ENCODE data around the gene SUCLG2. TPM values are rescaled to one million over a fixed set of nuclear protein-coding genes. Genes with fewer than 3 reads are reported as not detected.
A peak's percentile ranks its signal among the peaks of the same experiment; 100 is the strongest.

The SUCLG2 gene
- polyA plus RNA-seq, 1 donor (not counting 4 experiments of a cell fraction or from before 2014, with no cell fraction given) = 26.7 TPM

DNA sequence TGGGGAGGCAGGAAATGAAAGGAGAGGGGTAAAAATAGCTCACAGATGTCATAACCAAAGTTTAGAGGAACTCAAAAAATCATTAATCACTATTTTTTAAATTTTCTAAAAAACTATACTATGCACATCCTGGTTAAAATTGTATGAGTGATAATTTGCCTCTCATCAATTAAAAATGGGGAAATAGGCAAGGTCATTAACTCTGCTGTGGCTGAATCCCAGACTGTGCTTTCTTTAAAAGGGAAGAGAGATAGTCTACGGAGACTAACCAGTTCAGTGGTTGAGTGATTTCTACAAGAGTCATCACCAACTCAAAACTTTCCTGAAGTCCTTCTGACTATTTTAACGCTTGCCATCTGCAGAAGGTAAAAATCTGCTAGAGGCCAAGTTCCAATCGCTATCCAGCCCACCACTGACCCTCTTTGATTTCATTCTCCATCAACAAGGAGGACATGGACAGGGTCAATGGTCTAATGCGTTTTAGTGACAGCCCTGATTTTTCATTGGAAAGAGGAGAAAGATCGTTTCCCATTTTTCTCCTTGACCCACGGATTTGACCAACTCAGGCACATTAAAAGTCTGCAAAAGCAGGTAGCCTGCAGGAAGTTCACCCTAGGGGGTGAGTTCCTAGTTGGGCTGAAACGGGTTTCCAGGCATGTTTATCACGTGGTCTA is 850 bp downstream of the SUCLG2 start:
- peak overlapping the region; percentile 17 for H2AFZ ChIP-seq (ENCODE audit: control insufficient read depth, low read length)
- H3K4me2 ChIP-seq (ENCODE audit: control insufficient read depth, extremely low read depth, insufficient read depth, low read depth, low read length) = peak overlapping the region; percentile 86
- H3K4me3 ChIP-seq (ENCODE audit: control insufficient read depth in 2 of 3, extremely low read depth in 1 of 3, insufficient read depth in 2 of 3, low read depth in 1 of 3, low read length in 3 of 3) = peak overlapping the region; percentile 67 to 90 (median 89)
- no peaks in the 10 kb centered on the region for H3K9me3 ChIP-seq (ENCODE audit: control insufficient read depth, low read depth, low read length)
- H3K9me1 ChIP-seq (ENCODE audit: control insufficient read depth, extremely low read depth, insufficient read depth, low read length) = no peaks in the 10 kb centered on the region
- dilution Hi-C loops (cut with MboI; ENCODE audit: extremely low pct_ligation_motif_present, low sequenced_read_pairs) = no loop called here
- peaks cover 29% of the 10 kb centered on the region for H3K79me2 ChIP-seq (ENCODE audit: control insufficient read depth, insufficient read depth, low read length)
- H3K27ac ChIP-seq (ENCODE audit: control insufficient read depth, insufficient read depth, low read length) = peak overlapping the region; percentile 90
- FAIRE-seq (peak; percentile 39), DNase-seq (ENCODE audit: low read depth, low spot score) (no peak)
- no peaks in the 10 kb centered on the region for H3K36me3 ChIP-seq (ENCODE audit: control insufficient read depth in 2 of 2, extremely low read depth in 1 of 2, insufficient read depth in 2 of 2, low read length in 2 of 2)
- H3K9ac ChIP-seq (ENCODE audit: control insufficient read depth, extremely low read depth, insufficient read depth, low read length) = peak overlapping the region; percentile 92
- H3K4me1 ChIP-seq (ENCODE audit: control insufficient read depth, extremely low read depth, insufficient read depth, low read length) = peaks cover 11% of the 10 kb centered on the region
- H4K20me1 ChIP-seq (ENCODE audit: control insufficient read depth, extremely low read depth, insufficient read depth, low read length) = no peaks in the 10 kb centered on the region
- no peaks in the 10 kb centered on the region for H3K27me3 ChIP-seq (ENCODE audit: control insufficient read depth, extremely low read depth, insufficient read depth, low read length)
- TF ChIP-seq, protein P1, sequence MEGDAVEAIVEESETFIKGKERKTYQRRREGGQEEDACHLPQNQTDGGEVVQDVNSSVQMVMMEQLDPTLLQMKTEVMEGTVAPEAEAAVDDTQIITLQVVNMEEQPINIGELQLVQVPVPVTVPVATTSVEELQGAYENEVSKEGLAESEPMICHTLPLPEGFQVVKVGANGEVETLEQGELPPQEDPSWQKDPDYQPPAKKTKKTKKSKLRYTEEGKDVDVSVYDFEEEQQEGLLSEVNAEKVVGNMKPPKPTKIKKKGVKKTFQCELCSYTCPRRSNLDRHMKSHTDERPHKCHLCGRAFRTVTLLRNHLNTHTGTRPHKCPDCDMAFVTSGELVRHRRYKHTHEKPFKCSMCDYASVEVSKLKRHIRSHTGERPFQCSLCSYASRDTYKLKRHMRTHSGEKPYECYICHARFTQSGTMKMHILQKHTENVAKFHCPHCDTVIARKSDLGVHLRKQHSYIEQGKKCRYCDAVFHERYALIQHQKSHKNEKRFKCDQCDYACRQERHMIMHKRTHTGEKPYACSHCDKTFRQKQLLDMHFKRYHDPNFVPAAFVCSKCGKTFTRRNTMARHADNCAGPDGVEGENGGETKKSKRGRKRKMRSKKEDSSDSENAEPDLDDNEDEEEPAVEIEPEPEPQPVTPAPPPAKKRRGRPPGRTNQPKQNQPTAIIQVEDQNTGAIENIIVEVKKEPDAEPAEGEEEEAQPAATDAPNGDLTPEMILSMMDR (optimal IDR thresholded peaks at IDR 0.05 in 1 of 3, IDR thresholded peaks at IDR 0.05 in 1 of 3, conservative IDR thresholded peaks at IDR 0.05 in 1 of 3; ENCODE audit: extremely low read depth in 1 of 3, insufficient read depth in 2 of 3, low read length in 3 of 3) = no peak
- TF ChIP-seq EZH2 (IDR thresholded peaks at IDR 0.05; ENCODE audit: low read length) = no peak

DNA sequence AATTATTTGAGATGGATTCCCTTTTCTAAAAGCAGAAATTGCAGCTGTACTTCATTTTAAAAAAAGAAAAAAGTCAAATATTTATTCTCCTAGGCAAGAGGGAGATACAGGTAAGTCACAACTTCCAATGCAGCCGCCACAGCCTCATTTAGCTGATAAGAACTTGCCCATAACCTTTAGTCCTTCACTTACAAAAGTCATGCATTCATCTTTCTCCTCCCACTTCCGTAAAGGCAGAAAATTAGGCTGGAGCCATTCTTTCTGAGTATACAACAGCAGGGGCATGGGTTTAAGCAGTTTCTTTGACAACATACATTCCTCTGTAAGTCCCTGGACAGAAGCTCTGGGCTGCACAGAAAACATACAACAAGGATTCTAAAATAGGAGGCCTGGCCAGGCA is 4.3 kb downstream of the SUCLG2 start:
- no peak for DNase-seq (ENCODE audit: low read depth, low spot score)
- no peaks in the 10 kb centered on the region for H3K27me3 ChIP-seq (ENCODE audit: control insufficient read depth, extremely low read depth, insufficient read depth, low read length)
- no peak overlapping the region for H3K9ac ChIP-seq (ENCODE audit: control insufficient read depth, extremely low read depth, insufficient read depth, low read length)
- H3K4me3 ChIP-seq (ENCODE audit: control insufficient read depth in 2 of 3, extremely low read depth in 1 of 3, insufficient read depth in 2 of 3, low read depth in 1 of 3, low read length in 3 of 3) = no peak overlapping the region
- TF ChIP-seq, protein P1 (optimal IDR thresholded peaks at IDR 0.05 in 1 of 3, IDR thresholded peaks at IDR 0.05 in 1 of 3, conservative IDR thresholded peaks at IDR 0.05 in 1 of 3; ENCODE audit: extremely low read depth in 1 of 3, insufficient read depth in 2 of 3, low read length in 3 of 3) = no peak
- no peak for TF ChIP-seq EZH2 (IDR thresholded peaks at IDR 0.05; ENCODE audit: low read length)
- H3K4me1 ChIP-seq (ENCODE audit: control insufficient read depth, extremely low read depth, insufficient read depth, low read length) = peaks cover 26% of the 10 kb centered on the region
- no peak overlapping the region for H3K27ac ChIP-seq (ENCODE audit: control insufficient read depth, insufficient read depth, low read length)
- no peaks in the 10 kb centered on the region for H3K9me1 ChIP-seq (ENCODE audit: control insufficient read depth, extremely low read depth, insufficient read depth, low read length)
- H3K79me2 ChIP-seq (ENCODE audit: control insufficient read depth, insufficient read depth, low read length) = peaks cover 42% of the 10 kb centered on the region
- H3K36me3 ChIP-seq (ENCODE audit: control insufficient read depth in 2 of 2, extremely low read depth in 1 of 2, insufficient read depth in 2 of 2, low read length in 2 of 2) = peaks cover 0 to 1% of the 10 kb centered on the region in 2 experiments
- no peaks in the 10 kb centered on the region for H3K9me3 ChIP-seq (ENCODE audit: control insufficient read depth, low read depth, low read length)
- H4K20me1 ChIP-seq (ENCODE audit: control insufficient read depth, extremely low read depth, insufficient read depth, low read length) = no peaks in the 10 kb centered on the region
- H2AFZ ChIP-seq (ENCODE audit: control insufficient read depth, low read length) = no peak overlapping the region
- no peak for FAIRE-seq
- dilution Hi-C loops (cut with MboI; ENCODE audit: extremely low pct_ligation_motif_present, low sequenced_read_pairs) = no loop called here
- H3K4me2 ChIP-seq (ENCODE audit: control insufficient read depth, extremely low read depth, insufficient read depth, low read depth, low read length) = no peak overlapping the region
